ENCODE results near the gene POFUT2.

POFUT2 gene

DNA sequence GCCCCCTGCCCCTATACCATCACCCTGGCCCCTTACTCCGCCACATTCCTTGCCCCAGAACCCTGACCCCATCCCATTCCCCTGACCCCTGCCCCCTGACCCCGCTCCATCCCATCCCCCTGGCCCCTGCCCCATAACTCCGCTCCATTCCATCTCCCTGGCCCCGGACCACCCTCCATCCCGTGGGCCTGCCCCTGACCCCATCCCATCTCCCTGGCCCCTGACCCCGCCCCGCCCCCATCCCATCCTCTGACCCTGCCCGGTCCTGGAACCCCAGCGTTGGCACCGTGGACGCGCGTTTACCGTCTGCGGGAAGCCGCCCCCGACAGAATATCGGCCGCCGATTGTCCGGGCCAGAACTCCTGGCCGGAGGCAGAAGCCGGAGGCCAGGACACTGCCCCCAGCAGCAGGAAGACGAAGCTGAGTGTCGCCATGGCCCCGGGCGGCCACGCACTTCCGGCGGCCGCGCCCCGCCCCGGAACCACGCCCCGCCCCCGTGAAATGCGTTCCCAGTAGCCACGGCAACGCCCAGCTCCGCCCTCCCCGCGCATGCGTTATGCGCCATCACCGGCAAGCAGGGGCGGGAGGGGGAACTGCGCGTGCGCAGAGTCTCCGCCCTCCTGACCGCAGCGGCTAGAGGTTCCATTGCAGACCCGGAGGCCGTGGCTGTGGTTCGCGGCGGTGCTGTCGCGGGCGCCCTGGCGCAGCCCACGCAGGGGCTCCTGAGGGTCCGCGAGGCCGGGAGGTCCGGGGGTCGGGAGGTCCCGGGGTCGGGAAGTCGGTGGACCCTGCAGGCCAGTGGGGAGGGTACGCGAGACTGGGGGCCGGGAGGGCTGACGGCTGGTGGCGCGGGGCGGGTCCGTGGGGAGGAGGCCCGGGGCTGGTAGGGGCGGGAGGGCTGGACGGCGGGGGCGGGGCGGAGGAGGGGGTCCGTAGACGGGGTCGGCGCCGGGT lies at the start of gene POFUT2:
Gene POFUT2, minus strand, starts transcription at position 458 of the 954 bp plus-strand sequence. Its CDS starts 24 bp downstream, at position 434.
- peak; percentile 85 for DNase-seq

DNA sequence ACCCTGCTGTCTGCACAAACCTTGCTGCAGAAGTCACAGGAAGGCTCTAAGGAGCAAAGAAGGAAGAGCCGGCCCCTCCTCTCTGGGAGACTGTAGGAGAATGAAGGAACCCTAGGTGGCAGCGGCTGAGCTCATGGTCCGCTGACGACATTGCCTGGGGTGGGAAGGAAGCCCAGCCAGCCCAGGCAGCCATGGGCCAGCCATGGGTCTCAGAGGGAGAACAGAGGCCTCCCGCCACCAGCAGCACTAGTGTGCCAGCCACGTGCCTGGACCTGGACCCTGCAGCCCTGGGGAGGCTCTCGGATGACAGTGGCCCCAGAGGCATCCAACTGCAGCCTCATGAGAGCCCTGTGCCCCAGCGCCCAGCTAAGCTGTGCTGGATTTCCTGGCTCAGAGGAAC lies 49.2 kb upstream of the POFUT2 start:
- DNase-seq = no peak

DNA sequence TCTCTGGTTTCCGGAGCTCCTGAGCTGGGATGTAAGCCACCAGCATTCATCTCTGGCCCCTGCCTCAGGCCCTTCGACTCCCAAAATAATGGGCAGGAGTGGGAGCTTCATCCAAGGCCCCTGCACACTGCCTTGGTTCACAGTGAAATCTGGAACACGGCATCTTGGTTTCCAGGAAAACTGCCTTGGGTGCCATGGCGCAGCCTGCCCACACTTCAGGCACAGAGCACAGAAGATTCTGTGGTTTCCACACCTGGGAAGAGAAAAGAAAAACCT lies 48.8 kb upstream of the POFUT2 start:
- DNase-seq = no peak

DNA sequence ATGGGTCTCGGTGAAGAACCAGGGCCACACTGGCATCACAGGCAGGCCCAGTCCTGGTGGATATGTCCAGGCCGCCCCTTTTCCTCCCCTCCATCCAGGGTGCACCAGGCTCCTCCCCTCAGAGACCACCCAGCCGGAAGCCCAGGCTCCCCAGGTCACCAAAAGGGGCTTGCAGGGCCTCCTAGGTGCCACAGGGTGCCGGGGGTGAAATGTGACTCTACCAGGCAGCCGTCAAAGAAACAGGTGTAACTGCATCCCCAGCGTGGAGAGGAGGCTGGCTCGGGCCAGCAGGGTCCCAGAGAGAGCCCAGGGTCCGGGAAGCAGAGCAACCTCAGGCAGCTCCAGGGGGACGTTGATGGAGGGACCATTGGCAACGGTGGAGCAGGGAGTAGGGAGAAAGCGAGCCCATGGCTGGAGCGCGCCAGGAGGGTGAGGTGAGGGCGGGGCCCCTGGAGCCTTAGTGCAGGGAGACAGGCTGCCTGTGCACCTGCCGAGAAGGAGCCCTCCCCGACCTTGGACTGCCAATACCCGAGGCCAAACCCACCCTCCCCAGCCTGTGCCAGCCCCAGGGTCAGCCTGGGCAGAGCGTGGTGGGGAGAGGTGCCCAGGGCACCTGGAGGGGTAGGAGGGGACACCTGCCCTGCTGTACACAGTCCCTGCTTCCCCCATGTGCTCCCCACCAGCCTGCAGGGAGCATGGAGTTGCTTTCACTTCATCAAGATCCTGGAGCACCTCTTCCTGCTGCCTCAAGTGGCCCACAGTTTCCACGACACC lies 48.3 kb upstream of the POFUT2 start:
- DNase-seq = no peak

- DNase-seq = no peak
Measured at GRCh38 chr21:45335151-45335760, 47.6 kb upstream of the POFUT2 start.

DNA sequence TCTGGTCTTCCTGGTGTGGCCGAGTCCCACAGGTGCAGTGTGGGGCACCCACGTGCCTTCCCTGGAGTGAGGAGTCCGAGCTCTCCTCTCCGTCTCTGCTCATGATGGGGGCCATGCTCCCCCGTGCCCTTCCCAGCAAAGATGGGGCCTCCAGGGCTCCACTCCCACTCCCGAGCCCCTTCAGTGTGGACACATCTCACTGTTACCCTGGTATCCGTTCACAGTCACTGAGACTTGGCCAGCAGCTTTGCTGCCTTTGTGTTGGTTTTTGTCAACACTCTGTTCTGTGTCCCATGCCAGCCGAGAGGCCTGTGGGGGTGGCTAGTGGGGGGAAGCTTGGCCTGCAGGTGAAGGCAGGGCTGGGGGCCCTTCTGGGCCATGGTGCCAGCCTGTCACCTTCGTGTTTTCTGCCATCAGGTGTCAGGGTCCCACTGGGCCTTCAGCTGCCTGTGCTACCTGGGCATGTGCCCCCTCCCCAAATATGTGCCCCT lies 46.9 kb upstream of the POFUT2 start:
- DNase-seq = no peak

GRCh38 chr21:45334134-45334533 lies 46.4 kb upstream of the POFUT2 start:
- no peak for DNase-seq

DNA sequence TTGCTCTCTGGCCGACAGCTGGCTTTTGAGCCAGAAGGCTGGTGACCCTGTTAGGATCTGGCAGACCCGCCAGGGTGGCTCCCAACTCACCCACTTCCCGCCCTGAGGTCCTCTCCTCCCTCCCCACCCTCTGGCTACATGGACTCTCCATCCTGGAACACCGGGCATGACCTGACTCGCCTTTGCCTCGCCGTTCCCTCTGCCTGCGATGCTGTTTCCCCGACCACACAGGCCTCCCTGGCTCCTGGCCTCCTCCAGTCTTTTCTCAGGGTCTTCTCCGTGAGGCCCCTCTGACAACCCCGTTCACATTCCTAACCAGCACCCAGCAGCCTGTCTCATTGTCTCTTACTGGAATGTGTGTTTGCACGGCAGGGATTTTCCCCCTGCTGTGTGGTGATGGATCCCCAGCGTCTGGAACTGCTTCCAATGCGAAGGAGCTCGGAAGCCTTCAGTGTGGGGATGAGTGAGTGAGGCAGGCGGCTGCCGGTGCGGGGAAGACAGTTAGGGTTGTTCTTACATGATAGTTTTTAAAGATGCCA lies 46.0 kb upstream of the POFUT2 start:
- DNase-seq = no peak

- no peak for DNase-seq
Measured at GRCh38 chr21:45332981-45333582, 45.4 kb upstream of the POFUT2 start.

- DNase-seq = no peak
Measured at GRCh38 chr21:45332415-45332814, 44.7 kb upstream of the POFUT2 start.

DNA sequence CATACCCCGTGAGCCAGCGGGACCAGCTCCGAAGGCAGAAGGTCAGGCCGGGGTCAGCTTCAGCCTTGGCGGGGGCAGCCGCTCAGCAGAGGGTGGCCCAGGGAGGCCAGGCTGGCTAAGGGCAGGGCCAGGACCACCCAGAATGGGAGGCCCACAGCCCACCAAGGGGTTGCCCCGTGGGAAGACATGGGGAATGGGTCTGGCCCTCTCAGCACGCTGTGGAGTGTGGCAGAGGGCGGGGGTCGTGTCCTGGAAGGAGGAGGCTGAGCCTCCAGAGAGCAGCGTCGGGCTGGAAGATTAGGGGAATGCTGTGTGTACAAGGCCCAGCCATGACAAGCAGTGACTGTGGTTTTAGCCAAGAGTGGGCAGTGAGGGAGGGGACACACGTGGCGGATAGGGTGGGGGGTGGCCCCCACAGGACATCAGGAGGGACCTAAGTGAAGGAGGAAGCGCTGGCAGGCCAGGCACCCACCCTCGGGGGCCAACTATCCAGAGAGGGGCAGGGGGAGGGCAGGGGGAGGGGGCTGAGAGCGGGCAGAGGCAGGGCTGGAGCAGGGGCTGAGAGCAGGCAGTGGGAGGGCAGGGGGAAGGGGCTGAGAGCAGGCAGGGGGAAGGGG lies 43.9 kb upstream of the POFUT2 start:
- no peak for DNase-seq

DNA sequence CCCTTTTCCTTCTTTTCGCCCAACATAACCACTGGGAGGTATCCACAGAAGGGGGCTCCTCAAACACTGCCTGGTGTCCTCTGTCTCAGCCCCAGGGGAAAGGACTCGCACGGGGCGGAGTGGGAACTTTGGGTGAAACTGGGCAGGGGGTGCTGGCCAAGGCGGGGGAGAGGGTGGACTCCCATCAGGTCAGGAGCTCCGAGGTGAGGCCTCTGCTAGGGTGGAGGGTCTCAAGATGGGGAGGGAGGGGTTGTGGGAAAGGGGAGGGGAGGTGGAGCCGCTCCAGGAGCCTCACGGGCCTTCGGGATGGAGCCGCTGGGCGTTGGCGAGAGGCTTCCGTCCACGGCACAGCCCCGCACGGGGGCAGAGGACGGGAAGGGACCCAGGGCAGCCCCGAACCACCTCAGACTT lies 43.2 kb upstream of the POFUT2 start:
- no peak for DNase-seq

- DNase-seq = no peak
Measured at GRCh38 chr21:45330075-45330781, 42.5 kb upstream of the POFUT2 start.

DNA sequence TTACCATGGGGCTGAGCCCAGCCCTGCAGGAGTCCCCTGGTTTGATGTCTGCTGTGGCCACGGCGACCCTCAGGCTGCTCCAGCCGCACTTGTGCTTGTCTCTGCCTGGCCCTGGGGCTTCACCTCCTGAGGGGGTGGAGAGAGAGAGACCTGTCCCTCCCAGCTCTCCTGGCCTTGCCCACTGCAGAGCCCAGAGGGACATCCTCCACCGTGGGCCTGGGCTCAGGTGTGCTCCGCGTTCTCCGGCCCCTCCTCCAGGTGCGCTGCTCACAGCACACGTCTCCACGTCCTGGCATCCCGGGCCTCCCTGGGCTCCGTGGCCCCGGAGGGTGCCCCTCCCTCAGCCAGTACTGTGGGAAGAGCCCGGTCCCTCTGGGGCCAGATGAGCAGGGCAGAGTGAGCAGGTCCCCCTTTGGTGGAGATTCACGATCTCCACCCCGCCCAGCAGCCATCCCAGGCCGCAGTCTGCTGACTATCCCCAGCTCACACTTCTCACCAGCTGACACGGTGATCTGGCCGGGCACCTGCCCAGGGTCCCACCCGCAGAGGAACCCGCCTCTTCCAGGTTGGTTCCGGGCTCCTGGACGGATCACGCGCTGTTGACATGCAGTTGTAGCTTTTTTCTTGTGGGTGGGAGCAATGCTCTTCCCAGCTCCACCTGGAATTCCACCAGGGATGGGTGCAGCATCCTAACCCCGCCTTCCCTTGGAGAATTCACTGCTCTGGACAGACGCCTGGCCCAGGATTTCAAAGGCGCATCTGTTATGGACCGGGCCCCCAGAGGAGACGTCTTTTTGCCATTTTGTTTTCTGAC lies 41.8 kb upstream of the POFUT2 start:
- DNase-seq = no peak

DNA sequence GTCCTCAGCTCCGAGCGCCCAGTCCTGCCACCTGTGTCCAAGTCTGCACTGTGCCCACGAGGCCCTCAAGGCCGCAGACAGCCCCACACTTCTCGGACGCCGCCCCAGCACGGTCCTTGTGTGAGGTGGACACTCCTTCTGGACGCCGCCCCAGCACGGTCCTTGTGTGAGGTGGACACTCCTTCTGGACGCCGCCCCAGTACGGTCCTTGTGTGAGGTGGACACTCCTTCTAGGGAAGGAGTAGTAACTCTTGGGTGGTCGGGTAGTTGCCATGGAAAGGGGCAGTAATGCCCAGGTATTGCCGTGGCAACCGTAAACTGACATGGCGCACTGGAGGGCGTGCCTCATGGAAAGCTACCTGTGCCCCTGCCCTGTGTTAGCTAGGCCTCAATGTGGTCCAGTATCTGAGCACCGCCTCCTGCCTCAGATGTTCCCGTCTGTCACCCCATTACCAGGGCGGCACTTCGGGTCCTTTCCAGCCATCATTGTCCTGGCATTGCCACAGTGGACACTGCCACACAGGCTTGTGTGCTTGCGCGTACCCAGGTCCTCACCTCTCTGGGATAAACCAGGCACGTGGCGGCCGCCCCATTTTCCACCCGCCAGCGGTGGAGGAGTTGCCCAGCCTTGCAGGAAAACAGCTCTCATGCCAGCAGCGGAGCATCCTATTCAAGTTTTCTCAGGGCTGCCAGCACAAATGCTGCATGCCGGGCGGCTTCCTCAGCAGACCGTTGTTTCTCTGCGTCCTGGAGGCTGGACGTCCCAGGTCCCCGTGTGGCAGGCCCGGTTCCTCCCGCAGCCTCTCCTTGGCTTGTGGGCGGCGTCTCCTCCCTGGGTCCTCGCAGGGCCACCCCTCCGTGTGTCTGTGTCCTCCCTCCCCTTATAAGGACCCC lies 40.8 kb upstream of the POFUT2 start:
- DNase-seq = no peak

GRCh38 chr21:45327441-45328197 lies 39.9 kb upstream of the POFUT2 start:
- no peak for DNase-seq

DNA sequence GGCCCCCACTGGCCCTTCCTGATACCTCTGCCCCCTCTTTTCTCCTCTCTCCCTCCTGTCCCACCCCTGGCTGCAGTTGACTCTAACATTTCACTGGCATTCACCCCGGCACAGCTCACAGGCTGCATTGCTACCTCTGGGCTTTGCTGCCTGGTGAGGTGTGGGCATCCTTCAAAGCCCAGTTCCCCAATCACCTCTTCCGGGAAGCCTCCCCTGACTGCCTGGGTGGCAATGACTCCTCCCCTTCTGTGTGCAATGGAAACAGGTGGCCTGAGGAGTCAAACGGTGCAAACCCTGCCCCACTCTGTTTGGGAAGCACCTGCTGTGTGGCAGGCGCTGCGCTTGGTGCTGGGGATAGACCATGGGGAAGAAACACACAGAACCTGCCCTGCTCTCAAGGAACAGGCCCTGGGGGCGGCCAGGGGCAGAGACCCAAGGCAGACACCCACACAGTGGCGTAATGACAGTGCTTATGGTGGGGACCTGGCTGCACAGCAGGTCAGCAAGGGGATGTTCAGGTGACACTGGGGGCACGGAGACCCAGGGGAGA lies 39.3 kb upstream of the POFUT2 start:
- no peak for DNase-seq

- DNase-seq = no peak
Measured at GRCh38 chr21:45326169-45326851, 38.6 kb upstream of the POFUT2 start.

All from NCI-H510A treated with DMSO at 0.1 percent for 48 hours (cell line).